GM12801 (cell line): ENCODE measurements around the gene FSTL5.

Source experiments
- TF ChIP-seq, protein P1 (sequence below): IDR thresholded peaks from one replicate; pipeline ENCODE4 v1.5.1; 2011; ENCODE audit warnings: control low read depth; ENCODE audit not compliant: insufficient read length; ENCODE audit errors: extremely low read depth

The FSTL5 gene

DNA sequence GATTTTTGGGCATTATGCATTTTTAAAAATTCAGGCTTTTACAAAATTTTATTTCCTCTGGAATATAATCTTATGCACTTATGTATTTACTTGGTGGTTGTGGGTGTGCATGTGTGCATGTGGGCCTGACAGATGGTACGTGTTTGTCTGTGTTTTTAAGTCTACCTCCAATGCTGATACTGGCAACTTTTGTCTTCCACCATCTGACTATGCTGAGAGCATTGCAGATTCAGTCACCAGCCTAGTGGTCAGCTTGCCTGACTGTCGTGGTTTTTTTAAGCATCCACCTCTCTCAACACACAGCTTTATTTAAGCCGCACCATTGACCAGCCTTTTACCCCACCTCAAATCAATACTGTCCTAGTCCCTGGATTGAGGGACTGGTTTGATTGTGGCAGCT lies 37.1 kb downstream of the FSTL5 start:
- TF ChIP-seq, protein P1, sequence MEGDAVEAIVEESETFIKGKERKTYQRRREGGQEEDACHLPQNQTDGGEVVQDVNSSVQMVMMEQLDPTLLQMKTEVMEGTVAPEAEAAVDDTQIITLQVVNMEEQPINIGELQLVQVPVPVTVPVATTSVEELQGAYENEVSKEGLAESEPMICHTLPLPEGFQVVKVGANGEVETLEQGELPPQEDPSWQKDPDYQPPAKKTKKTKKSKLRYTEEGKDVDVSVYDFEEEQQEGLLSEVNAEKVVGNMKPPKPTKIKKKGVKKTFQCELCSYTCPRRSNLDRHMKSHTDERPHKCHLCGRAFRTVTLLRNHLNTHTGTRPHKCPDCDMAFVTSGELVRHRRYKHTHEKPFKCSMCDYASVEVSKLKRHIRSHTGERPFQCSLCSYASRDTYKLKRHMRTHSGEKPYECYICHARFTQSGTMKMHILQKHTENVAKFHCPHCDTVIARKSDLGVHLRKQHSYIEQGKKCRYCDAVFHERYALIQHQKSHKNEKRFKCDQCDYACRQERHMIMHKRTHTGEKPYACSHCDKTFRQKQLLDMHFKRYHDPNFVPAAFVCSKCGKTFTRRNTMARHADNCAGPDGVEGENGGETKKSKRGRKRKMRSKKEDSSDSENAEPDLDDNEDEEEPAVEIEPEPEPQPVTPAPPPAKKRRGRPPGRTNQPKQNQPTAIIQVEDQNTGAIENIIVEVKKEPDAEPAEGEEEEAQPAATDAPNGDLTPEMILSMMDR = no peak

DNA sequence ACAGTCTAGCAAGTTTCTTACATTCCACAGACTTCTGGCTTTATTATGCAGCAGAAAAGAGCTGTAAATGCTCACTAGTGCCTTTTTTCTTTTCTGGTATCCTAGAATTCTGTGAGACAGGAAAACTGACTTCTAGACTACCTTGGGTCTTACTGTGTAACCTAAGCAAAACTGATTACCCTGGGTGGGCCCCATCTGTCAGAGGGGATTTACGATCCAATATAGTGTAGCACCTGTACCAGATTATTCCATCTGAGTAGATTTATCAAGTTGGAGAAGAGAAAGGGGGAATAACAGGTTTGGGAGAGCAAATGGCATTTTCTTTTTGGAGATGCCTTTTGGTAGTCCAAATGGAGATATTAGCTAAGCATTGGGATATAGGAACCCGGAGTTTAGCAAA lies 46.7 kb downstream of the FSTL5 start:
- TF ChIP-seq, protein P1 = no peak

DNA sequence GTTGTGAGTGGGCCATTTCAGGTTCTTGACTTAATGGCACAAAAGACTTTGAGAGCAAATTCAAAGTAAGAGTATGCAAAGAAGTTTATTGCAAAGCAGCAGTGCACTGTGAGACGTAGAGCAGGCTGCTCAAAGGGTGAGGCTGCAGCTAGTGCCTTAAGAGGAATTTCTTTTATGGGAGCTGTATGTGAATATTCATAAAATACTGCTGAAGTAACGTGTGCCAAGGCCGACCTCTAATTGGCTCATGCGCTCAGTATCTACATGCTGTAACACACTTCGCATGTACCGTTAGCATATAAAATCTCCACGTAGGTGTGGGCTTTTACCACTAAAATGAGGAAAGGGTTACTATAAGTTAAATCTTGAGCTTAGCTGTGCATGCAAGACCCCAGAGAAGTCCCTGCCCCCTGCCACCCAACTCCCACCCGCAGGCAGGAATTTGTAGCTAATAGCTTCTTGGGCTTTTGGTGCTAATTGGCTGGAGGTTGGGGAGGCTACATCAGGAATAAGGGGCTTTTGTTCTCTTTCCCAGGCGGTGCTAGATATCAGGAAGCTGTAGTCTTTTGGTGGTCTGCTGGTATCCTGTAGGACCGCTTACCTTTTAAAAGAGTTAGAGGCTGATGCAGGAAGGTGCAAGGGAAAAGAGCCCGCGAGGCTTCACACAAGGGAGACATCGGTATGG lies 47.6 kb downstream of the FSTL5 start:
- TF ChIP-seq, protein P1 = no peak

DNA sequence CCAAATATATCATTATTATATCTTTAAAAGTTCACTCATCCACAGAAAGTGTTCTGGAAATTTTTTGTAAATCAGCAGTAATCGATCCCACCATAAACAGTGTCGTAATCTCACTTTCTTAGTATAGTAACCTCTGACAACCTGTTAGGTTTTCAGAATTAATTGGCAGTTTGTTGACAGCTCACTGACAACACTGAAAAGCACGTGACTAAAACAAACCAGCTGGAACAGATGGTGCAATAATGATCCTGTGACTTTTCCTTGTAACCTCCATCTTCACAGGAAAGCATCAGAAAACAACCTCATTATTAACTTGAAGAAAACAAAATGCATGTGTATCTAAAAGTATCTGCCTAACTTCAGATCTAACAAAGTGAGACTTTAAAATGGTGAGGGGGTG lies 48.5 kb downstream of the FSTL5 start:
- TF ChIP-seq, protein P1 = no peak

DNA sequence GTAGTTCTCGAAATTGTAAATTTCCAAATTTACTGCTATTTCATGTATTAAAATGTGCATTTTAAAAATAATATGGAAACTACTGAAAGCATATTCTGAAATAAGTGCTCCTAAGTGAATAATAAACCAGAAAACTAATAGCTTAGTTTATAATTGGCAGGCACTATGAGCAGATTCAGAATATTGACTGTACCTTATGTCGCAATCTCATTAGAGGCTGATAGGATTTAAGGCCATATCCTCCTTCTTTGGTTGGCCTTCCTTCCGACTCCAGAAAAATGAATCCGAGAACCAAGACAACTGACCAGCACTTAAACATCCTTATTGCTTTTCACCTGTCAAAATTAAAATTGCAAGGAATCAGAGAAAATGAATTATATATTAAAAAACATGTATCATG lies 52.7 kb downstream of the FSTL5 start:
- TF ChIP-seq, protein P1 = no peak

DNA sequence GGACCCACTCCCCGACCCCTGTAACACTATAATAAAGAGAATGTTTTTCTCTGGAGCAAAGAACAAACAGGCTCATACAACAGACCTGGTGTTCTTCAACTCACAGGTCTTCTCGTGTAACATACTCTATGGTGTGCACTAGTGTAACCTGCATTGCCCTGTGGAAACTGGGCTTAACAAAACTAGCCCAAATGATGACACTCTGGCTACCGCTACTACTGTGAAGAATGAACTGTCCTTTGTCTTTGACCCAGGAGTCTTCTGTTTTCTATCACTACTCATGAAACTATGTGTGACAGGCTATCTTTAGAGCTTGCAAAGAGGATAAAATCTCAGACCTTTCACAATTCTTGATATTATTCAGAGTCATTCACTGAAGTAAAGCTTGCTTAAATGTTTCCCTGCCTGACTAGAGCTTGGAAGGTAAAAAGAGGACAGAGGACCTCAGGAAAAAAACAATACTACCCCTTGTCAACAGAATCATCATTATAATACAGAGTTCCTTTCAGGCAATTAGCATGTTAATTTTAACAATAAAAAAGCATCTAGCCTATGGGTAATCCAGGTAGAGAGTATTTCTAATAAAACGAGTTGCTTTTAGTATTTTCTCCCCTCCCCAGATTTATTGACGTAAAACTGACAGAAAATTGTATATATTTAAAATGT lies 59.2 kb downstream of the FSTL5 start:
- TF ChIP-seq, protein P1 = no peak

DNA sequence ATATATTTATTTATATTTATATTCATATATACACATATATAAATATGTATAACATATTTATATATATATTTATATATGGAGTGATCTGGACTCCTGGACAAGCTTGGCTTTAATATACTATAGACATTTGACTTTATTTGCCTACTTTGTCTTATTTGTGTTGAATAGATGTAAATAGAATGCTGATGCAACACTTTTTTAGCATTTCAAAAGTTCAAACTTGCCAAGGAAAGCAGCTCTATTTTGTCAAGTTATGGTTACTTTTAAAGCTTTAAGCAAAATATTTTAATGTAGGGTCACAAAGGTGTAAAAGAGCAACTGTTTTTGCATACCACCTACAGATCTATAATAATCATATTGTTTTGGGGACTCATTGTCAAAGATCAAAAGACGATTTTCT lies 61.1 kb downstream of the FSTL5 start:
- TF ChIP-seq, protein P1 = no peak
